GM18517 (cell line): ENCODE measurements around the gene SHF.

Source experiments
- ATAC-seq: cut with Tn5 transposase; IDR thresholded peaks from one replicate; pipeline ENCODE4 v1.9.1; 2021; ENCODE audit warnings: mild to moderate bottlenecking, moderate library complexity; ENCODE audit not compliant: unreplicated experiment

Gene SHF

GRCh38 chr15:45130291-45131000 is 57.3 kb downstream of the SHF start:
- ATAC-seq, result no peak

GRCh38 chr15:45129651-45130129 is 58.1 kb downstream of the SHF start, which contains the start of the genes DUOX1 and DUOXA1:
Gene DUOX1 (plus strand): TSS chr15:45129994. CDS start chr15:45131967, 1,973 bp downstream.
Gene DUOXA1 (minus strand): TSS chr15:45129879. CDS start chr15:45123014, 6,865 bp downstream.
- no peak for ATAC-seq

GRCh38 chr15:45128971-45129639 is 58.7 kb downstream of the SHF start:
- no peak for ATAC-seq

GRCh38 chr15:45126535-45127158 is 61.1 kb downstream of the SHF start:
- no peak for ATAC-seq

GRCh38 chr15:45123397-45123796 is 64.4 kb downstream of the SHF start:
- ATAC-seq, result no peak

- no peak for ATAC-seq
Observed at GRCh38 chr15:45122719-45123118, 65.0 kb downstream of the SHF start.

GRCh38 chr15:45121706-45122417 is 65.9 kb downstream of the SHF start:
- ATAC-seq, result no peak

GRCh38 chr15:45121020-45121419 is 66.7 kb downstream of the SHF start:
- ATAC-seq, result no peak

GRCh38 chr15:45120081-45120972 is 67.4 kb downstream of the SHF start:
- ATAC-seq, result no peak

GRCh38 chr15:45118996-45119395 is 68.8 kb downstream of the SHF start:
- ATAC-seq, result no peak

GRCh38 chr15:45118131-45118588 is 69.6 kb downstream of the SHF start:
- ATAC-seq, result peak; percentile 91

GRCh38 chr15:45117308-45118130 is 70.2 kb downstream of the SHF start:
- ATAC-seq, result peak; percentile 21
